ENCODE measurements around the gene TMEM117. TPM values are rescaled to one million over a fixed set of nuclear protein-coding genes. Genes with fewer than 3 reads are reported as not detected.

TMEM117 gene
- total and polyA plus RNA-seq, 10 of the 15 experiments (the other 5 are each of a cell fraction or from before 2014, with no cell fraction given), result 3.1 to 8.2 (median 6.1) TPM

DNA sequence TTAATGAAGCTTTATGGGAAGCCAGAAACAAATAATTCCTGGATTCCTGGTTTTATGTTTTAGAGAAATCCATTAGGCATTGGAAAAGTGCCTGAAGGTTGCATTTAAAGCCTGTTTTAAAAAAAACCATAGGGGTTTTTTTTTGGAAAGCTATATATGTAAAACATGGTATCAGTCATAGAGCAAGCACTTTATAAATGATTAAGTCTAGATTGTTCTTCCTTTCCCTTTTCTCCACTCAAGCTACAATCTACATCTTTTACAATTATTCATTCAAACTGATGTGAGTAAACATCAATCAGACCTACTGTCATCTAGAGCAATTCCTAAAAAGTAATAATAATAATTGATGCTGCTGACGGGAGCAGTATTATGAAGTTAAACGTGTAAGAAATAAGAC is 500.7 kb downstream of the TMEM117 start:
- ChIA-PET CTCF (interaction anchor here (1.2 kb wide), 1 partner anchor 19 kb away, joined by 3 read pairs; no protein-coding TSS in a partner anchor), RAD21 (ENCODE audit: unreplicated experiment) (no interaction called here), POLR2A (no interaction called here), SMC1A (ENCODE audit: uncharacterized antibody, unreplicated experiment) (interaction anchor here (0.7 to 1.2 kb wide), 3 partner anchors 8 to 181 kb away, joined by 3 read pairs; no protein-coding TSS in a partner anchor)
- H3K79me2 ChIP-seq (ENCODE audit: control insufficient read depth, insufficient read depth, low read length), result no peaks in the 10 kb centered on the region
- peaks cover 2% of the 10 kb centered on the region; the same call in 2 of the 3 replicates for H3K9me3 ChIP-seq (replicated peaks; ENCODE audit: control insufficient read depth, insufficient read depth, low read length)
- ATAC-seq, result no peak
- H3K27me3 ChIP-seq (replicated peaks in 1 of 2; ENCODE audit: control insufficient read depth in 2 of 2, insufficient read depth in 2 of 2, low read length in 1 of 2), result no peaks in the 10 kb centered on the region
- H3K36me3 ChIP-seq (ENCODE audit: control insufficient read depth in 2 of 2, insufficient read depth in 2 of 2, low read length in 1 of 2), result no peaks in the 10 kb centered on the region
- no peak overlapping the region for H2AFZ ChIP-seq (ENCODE audit: control insufficient read depth, low read depth, low read length)
- H3K4me1 ChIP-seq (ENCODE audit: control insufficient read depth, insufficient read depth, low read length), result no peaks in the 10 kb centered on the region
- 100% methylated on average over 2 of the region's 2 CpGs for WGBS (ENCODE audit: insufficient coverage, insufficient replicate concordance, low lambda C conversion rate, missing lambda C conversion rate)
- no peak for FAIRE-seq
- BruUV-seq (replicated peaks), result no TSS peak
- no peak overlapping the region for H3K27ac ChIP-seq (ENCODE audit: control insufficient read depth, insufficient read depth)
- H3K4me3 ChIP-seq, result no peak overlapping the region
- no peak overlapping the region for H3K4me2 ChIP-seq (ENCODE audit: control insufficient read depth, insufficient read depth)
- H4K20me1 ChIP-seq (ENCODE audit: control insufficient read depth, insufficient read depth), result no peaks in the 10 kb centered on the region
- DNase-seq (ENCODE audit: low read depth, low spot score), result no peak
- in situ Hi-C loops (cut with MboI) (no loop called here), intact Hi-C loops (cut with micrococcal nuclease; ENCODE audit: unreplicated experiment) (no loop called here)
- no peak overlapping the region for H3K9ac ChIP-seq (ENCODE audit: control insufficient read depth, insufficient read depth, low read length)
- TF ChIP-seq NRF1 (conservative IDR thresholded peaks at IDR 0.05; ENCODE audit: low read depth, low read length), result no peak
- no peak for TF ChIP-seq MXI1 (IDR thresholded peaks at IDR 0.05; ENCODE audit: low read depth, low read length)
- TF ChIP-seq, protein P1, sequence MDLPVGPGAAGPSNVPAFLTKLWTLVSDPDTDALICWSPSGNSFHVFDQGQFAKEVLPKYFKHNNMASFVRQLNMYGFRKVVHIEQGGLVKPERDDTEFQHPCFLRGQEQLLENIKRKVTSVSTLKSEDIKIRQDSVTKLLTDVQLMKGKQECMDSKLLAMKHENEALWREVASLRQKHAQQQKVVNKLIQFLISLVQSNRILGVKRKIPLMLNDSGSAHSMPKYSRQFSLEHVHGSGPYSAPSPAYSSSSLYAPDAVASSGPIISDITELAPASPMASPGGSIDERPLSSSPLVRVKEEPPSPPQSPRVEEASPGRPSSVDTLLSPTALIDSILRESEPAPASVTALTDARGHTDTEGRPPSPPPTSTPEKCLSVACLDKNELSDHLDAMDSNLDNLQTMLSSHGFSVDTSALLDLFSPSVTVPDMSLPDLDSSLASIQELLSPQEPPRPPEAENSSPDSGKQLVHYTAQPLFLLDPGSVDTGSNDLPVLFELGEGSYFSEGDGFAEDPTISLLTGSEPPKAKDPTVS (IDR thresholded peaks at IDR 0.05; ENCODE audit: low read depth, low read length), result no peak
- TF ChIP-seq ZBTB33 (IDR thresholded peaks at IDR 0.05), result no peak
- TF ChIP-seq EP300 (IDR thresholded peaks at IDR 0.05; ENCODE audit: borderline replicate concordance in 1 of 2, control insufficient read depth in 1 of 2, low read depth in 2 of 2, low read length in 2 of 2), result no peak
- TF ChIP-seq HDAC6 (IDR thresholded peaks at IDR 0.05; ENCODE audit: unreplicated experiment), result no peak
- no peak for TF ChIP-seq STAT1 (conservative IDR thresholded peaks at IDR 0.05)
- no peak for TF ChIP-seq ZBTB40 (IDR thresholded peaks at IDR 0.05; ENCODE audit: borderline replicate concordance)
- TF ChIP-seq, protein P2, sequence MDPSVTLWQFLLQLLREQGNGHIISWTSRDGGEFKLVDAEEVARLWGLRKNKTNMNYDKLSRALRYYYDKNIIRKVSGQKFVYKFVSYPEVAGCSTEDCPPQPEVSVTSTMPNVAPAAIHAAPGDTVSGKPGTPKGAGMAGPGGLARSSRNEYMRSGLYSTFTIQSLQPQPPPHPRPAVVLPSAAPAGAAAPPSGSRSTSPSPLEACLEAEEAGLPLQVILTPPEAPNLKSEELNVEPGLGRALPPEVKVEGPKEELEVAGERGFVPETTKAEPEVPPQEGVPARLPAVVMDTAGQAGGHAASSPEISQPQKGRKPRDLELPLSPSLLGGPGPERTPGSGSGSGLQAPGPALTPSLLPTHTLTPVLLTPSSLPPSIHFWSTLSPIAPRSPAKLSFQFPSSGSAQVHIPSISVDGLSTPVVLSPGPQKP (IDR thresholded peaks at IDR 0.05; ENCODE audit: low read depth, low read length), result no peak
- no peak for TF ChIP-seq RFX5 (IDR thresholded peaks at IDR 0.05; ENCODE audit: low read depth, low read length)
- TF ChIP-seq MEF2B (IDR thresholded peaks at IDR 0.05; ENCODE audit: partially characterized antibody, poor library complexity, severe bottlenecking), result no peak
- TF ChIP-seq SREBF1 (IDR thresholded peaks at IDR 0.05; ENCODE audit: low read length), result no peak
- TF ChIP-seq SMC3 (IDR thresholded peaks at IDR 0.05; ENCODE audit: borderline replicate concordance, low read length), result no peak
- TF ChIP-seq MYB (IDR thresholded peaks at IDR 0.05; ENCODE audit: borderline replicate concordance, low read depth, low read length), result no peak
- TF ChIP-seq ZBED1 (IDR thresholded peaks at IDR 0.05; ENCODE audit: borderline replicate concordance), result no peak
